ENCODE measurements around the gene SPEF1.

- TF ChIP-seq CTCF (conservative IDR thresholded peaks at IDR 0.05 in 1 of 2, IDR thresholded peaks at IDR 0.05 in 1 of 2; ENCODE audit: extremely low read depth in 1 of 2, insufficient read depth in 1 of 2, low read depth in 1 of 2, low read length in 2 of 2) = no peak
- TF ChIP-seq EZH2 (IDR thresholded peaks at IDR 0.05; ENCODE audit: borderline replicate concordance, low read length) = no peak
Observed at GRCh38 chr20:3744806-3745685, 36.2 kb downstream of the SPEF1 start.
